ENCODE data around the gene PIGV. TPM values are rescaled to one million over a fixed set of nuclear protein-coding genes. Genes with fewer than 3 reads are reported as not detected.

The PIGV gene
- total and polyA plus RNA-seq, 3 donors from 2014 or later = 47.6 to 101 (median 52.5) TPM

- Histone ChIP-seq H3K4me3 (no peak overlapping the region), H3K9me3 (no peaks in the 10 kb centered on the region), H3K27me3 (no peaks in the 10 kb centered on the region), H3K36me3 (ENCODE audit: low read depth, missing control alignments) (no peaks in the 10 kb centered on the region), H3K4me1 (peaks cover 16% of the 10 kb centered on the region), H3K27ac (peak overlapping the region in 1 of 2 donors; percentile 75)
- 83 to 87% methylated on average over 8 of the region's 8 CpGs for WGBS, 2 donors
- intact Hi-C loops (cut with DNase I; ENCODE audit: low total_unique reads) = no loop called here
- no peak for TF ChIP-seq POLR2A (IDR thresholded peaks at IDR 0.05)
- TF ChIP-seq CTCF (IDR thresholded peaks at IDR 0.05) = no peak
- DNase-seq = no peak
Observed at GRCh38 chr1:26743426-26744059, 44.2 kb upstream of the PIGV start.

- TF ChIP-seq POLR2A (IDR thresholded peaks at IDR 0.05) = no peak
- no peak for TF ChIP-seq CTCF (IDR thresholded peaks at IDR 0.05)
- DNase-seq = peak; percentile 61
- H3K27me3 ChIP-seq = no peaks in the 10 kb centered on the region
- intact Hi-C loops (cut with DNase I; ENCODE audit: low total_unique reads) = no loop called here
- WGBS, 2 donors = 58 to 69% methylated on average over 8 of the region's 8 CpGs
- H3K27ac ChIP-seq = peak overlapping the region in 1 of 2 donors; percentile 75
- no peaks in the 10 kb centered on the region for H3K36me3 ChIP-seq (ENCODE audit: low read depth, missing control alignments)
- H3K4me3 ChIP-seq = no peak overlapping the region
- H3K9me3 ChIP-seq = no peaks in the 10 kb centered on the region
- H3K4me1 ChIP-seq = peaks cover 17% of the 10 kb centered on the region
Observed at GRCh38 chr1:26744075-26744959, 43.4 kb upstream of the PIGV start.

GRCh38 chr1:26745191-26745590 lies 42.6 kb upstream of the PIGV start:
- intact Hi-C loops (cut with DNase I; ENCODE audit: low total_unique reads) = no loop called here
- Histone ChIP-seq H3K4me3 (no peak overlapping the region), H3K27me3 (no peaks in the 10 kb centered on the region), H3K4me1 (peaks cover 25% of the 10 kb centered on the region), H3K27ac (peak overlapping the region in 1 of 2 donors; percentile 75), H3K36me3 (ENCODE audit: low read depth, missing control alignments) (no peaks in the 10 kb centered on the region), H3K9me3 (no peaks in the 10 kb centered on the region)
- no peak for TF ChIP-seq CTCF (IDR thresholded peaks at IDR 0.05)
- TF ChIP-seq POLR2A (IDR thresholded peaks at IDR 0.05) = no peak
- no peak for DNase-seq
- WGBS, 2 donors = 55 to 72% methylated on average over 5 of the region's 5 CpGs

GRCh38 chr1:26747048-26747447 lies 40.7 kb upstream of the PIGV start:
- Histone ChIP-seq H3K27ac (peak overlapping the region in 1 of 2 donors; percentile 28), H3K4me3 (no peak overlapping the region), H3K4me1 (peaks cover 27% of the 10 kb centered on the region), H3K9me3 (no peaks in the 10 kb centered on the region), H3K36me3 (ENCODE audit: low read depth, missing control alignments) (no peaks in the 10 kb centered on the region), H3K27me3 (no peaks in the 10 kb centered on the region)
- TF ChIP-seq POLR2A (IDR thresholded peaks at IDR 0.05) (no peak), CTCF (IDR thresholded peaks at IDR 0.05) (no peak)
- WGBS, 2 donors = 91 to 95% methylated on average over 5 of the region's 5 CpGs
- intact Hi-C loops (cut with DNase I; ENCODE audit: low total_unique reads) = no loop called here
- DNase-seq = no peak

Data from testis (tissue), 3 donors.